T-helper 2 cell treated with Interferon-gamma antibody and Interleukin-4, amounts not matched to agents 100 ng/mL and 5 ng/mL, for 36 hours (primary cell): ENCODE data around the gene TFR2. TPM values are rescaled to one million over a fixed set of nuclear protein-coding genes. Genes with fewer than 3 reads are reported as not detected.

Experiments used
- intact Hi-C: fragments of 100-400 bp; cut with micrococcal nuclease; formaldehyde crosslinking; loops from one replicate; pipeline ENCODE4 v1.15.1; 2023
- total RNA-seq: library from RNA; stranded (reverse); gene quantifications from 2 replicates; pipeline ENCODE4 v1.2.3, GENCODE V29; 2022

TFR2 gene
- total RNA-seq, 1 donor from 2014 or later: 13.5 TPM

DNA sequence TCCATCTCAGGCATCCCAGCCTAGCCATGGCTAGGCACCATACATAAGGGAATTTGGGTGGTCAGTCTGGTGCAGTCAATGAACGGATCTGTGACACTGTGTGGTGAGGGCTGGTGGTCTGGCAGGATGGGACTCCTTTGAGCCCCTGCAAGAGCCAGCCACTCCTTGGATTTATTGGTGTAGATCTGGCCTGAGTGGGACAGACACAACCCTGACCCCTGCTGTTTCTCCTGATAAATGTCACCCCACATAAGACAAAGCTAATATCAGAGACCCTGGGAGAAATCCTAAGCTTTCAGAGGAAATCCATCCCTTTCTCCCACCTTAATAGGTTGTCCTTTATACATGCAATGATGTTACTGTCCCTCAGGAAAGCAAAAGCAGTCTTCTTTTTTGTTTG lies 52.9 kb downstream of the TFR2 start:
- intact Hi-C loops: loop anchor here (5.0 kb wide), 1 partner anchor 104 kb away; the partner anchor contains the start of gene GIGYF1

DNA sequence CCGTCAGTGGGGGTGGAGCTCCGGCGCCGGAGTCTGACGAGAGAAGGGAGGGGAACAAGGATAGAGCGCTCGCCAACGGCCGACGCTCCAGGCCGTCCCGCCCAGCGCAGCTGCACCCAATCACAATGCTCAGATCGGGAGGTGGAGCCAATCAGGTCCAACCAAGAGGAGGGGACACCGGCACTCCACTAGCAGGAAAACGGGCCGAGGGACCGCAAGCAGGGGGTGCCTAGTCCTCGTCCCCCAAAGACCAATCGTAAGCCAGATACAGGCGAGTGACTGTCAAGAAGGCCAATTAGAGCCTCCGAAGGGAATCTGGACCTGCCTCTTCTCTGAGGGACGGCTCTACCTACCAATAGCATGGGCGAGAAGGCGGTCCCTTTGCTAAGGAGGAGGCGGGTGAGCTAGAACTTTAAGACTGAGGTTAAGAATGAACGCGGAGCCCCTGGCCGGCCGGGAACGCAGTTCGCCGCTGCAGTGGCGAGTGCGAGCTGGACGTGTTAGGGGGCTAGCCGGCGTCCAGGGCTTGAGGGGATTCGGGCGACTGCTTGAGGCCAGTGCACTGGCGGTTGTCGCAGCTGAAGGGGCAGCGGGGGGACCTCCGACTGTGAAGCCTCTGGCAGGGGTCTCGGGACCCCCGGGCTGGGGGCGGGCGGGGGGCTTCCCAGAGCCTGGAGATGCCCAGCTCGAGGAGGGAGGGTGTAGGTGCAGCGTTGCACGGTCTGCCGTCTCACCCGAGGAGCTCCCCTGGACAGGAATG lies 54.9 kb downstream of the TFR2 start, which contains the start of gene FBXO24:
FBXO24 (plus strand) TSS at position 63 of the 760 bp plus-strand sequence; CDS start at position 361, 298 bp downstream.
- intact Hi-C loops: loop anchor here (1.0 to 5.0 kb wide), 7 partner anchors 18 to 157 kb away; partner anchors contain the start of genes AGFG2, GIGYF1, GNB2 and MEPCE

DNA sequence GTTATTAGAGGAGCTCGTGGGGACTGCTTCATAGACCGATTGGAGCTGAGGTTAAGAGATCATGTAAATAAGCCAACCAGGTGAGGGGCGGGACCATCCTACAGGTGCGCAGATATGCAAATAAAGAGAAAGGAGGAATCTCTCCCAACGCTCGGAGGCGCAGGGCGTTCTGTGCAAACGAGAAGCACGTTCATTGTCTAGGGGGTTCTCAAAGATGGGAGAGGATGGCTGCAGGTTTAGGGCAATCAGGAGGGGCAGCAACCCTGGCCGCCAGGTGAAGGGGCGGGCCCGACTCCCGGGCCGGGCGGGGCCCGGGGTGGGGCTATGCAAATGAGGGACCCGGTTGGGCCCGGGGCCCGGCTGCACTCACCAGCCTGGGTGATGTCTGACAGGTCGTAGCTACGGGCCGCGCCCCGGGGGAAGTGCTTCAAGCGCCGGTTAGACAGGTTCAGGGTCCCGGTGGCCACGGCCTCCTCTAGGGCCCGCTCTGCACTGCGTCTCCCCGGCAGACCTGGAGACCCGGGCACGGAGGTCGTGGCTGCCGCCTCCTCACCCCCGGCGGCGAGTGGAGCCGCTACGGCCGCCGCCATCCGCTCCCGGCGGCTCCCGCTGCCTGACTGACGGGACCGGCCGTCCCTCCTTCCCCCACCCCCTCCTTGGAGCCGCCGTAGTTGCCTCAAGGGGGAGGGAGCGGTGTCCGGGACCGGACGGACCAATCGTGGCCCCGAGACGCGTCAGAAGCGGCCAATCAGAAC lies 55.7 kb downstream of the TFR2 start, which contains the start of gene LRCH4:
LRCH4 (minus strand) TSS at position 619 of the 755 bp plus-strand sequence; CDS start at position 590, 29 bp downstream.
- intact Hi-C loops: loop anchor here (1.0 to 5.0 kb wide), 7 partner anchors 19 to 156 kb away; partner anchors contain the start of genes AGFG2, GIGYF1, GNB2 and MEPCE

- intact Hi-C loops: loop anchor here (5.0 kb wide), 1 partner anchor 107 kb away; the partner anchor contains the start of gene GIGYF1
Observed at GRCh38 chr7:100584683-100585510, 56.5 kb downstream of the TFR2 start.

- intact Hi-C loops: no loop called here
Observed at GRCh38 chr7:100584054-100584682, 57.2 kb downstream of the TFR2 start.

DNA sequence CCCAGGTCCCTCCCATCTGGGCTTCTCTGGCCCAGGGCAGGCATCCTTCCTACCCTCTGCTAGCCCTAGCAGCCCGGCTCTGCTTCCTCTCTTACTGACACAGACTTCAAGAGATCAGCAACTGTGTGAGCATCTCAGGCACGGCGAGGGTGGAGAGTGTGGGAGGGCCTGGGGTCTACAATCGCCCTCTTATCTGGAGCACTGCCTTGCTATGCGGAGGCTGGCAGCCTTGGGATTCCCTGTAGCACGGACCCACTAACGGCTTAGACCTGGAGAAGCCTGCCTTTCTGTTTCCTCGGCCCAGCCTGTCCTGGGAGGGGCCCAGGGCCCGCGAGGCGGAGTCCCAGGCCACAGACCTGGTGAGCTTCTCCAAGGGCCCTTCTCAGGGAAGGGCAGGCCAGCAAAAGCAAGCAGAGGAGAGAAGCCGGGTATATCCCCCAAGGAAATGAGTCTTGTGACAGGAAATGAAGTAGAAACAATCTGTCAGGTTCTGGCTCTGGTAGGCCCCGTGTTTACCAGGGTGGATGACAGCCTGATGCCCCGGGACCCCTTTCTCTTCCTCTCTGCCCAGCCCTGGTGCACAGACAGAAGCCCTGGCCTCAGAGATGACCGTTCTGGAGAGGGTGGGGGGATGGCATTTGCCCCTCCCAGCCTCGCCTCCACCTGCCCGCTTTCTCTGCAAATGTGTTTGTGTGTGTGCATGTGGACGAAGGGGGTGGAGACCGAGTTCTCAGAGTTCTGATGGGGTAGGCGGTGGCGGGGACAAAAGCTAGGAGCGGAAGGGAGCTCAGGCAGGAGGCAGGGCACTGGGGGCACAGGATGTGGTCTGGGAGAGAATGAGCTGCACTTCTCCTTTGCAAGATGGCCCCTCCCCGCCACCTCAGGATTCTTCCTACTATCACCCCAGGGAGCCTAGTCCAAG lies 58.0 kb downstream of the TFR2 start:
- intact Hi-C loops: loop anchor here (1.0 kb wide), 1 partner anchor 13 kb away; no protein-coding TSS in a partner anchor

DNA sequence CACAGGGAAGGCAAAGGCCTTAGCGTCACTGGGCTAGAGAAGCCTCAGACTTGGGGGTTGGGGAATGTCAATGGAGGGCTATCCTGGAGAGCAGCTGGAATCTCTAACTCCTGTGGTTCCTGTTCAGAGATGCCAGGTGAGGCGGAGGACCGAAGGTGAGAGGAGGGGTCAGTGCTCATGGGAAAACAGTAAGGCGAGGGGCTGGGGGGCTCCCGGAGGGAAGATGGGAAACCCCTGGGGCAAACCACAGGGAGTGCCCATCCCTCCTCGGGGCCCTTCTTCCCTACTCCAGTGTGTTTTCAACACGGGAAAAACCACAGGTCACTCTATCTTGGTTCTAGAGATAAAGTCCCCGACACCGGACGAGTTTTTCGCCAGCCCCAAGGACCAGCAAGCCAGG lies 58.7 kb downstream of the TFR2 start:
- intact Hi-C loops: loop anchor here (1.0 kb wide), 1 partner anchor 12 kb away; no protein-coding TSS in a partner anchor

DNA sequence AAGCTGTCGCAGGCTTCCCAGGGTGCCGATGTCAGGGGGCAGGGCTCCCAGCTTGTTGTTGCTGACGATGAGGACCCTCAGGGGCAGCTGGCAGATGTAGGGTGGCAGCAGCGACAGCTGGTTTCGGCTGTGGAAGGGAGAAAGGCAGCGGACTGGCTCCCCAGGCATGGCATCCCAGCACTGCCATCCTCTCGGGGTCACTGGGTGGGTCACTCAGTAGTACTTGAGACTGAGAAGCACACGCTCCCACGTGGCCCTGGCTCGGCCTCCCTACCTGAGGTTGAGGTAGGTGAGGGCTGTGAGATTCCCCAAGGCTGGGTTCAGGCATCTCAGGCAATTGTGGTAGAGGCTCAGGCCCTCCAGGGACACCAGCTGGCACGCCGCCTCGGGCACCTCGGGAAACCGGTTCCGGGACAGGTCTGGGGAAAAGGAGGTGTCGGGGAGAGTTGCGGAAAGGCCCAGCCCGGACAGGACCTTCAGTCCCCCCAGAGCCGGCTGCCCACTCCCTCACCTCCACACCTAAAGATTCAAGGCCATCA lies 59.2 kb downstream of the TFR2 start:
- intact Hi-C loops: no loop called here

DNA sequence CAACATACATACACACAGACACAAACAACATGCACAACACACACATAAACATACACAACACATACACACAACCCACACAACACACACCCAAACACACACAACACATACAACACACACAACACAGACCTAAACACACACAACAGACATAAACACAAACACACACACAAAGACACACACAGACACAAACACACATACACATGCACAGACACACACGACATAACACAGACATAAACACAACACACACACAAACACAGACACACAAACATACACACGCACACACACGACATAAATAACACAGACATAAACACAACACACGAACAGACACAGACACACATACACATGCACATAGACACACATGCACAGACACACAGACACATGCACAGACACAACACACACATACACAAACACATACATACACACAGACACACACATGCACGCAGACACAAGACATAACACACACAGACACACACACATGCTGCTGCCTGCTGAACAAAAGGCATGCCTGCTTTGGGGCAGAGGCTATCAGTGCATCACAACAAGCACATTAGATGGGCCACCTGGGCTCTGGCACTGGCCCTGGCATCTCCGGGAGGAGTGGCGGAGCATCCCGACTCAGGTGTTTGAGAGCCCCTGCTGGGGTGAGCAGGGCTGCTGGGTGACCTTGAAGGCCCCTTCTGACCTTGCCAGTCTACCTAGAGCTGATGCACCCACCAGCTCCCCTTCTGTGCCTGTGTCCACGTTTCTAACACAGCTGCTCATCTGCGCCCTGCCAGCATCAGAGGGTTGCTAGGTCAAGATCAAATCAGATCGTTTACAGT lies 60.7 kb downstream of the TFR2 start:
- intact Hi-C loops: no loop called here

GRCh38 chr7:100578246-100579183 lies 62.8 kb downstream of the TFR2 start:
- intact Hi-C loops: no loop called here

DNA sequence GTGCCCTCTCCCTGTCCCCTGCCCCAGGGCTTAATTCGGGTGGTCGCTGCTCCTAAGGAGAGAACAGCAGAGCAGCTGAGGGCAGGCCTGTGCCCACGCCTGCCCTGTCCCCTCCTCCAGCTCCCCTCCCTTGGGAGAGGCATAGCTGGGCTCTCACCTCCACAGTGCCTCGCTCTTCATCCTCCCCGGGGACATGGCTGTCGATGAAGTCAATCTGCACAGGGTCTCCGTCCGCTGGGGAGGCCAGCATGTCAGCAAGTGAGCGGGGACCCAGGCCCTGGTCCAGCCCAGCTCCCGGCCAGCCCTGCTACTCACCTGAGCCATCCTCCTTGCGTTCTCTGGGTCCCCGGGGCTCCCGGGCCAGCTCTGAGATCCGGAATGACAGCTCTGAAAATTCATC lies 63.8 kb downstream of the TFR2 start:
- intact Hi-C loops: no loop called here

DNA sequence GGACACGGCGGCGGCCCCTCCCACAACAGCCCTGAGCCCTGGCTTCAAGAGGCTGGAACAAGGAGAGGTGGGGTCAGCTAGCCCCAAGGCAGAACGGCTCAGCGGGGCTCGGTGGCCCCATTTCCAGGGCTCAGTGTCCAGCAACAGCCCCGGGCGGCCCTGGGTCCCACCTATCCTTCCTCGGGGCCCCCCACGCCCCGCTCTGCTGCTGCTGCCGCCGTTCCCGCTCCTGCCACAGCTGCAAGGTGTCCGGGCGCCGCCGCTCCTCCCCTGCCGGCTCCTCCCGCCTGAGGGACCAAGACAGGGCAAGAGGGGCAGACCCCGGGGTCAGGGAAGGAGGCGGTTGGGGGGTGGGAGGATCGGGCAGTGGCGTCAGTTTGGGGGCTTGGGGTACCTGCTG lies 64.2 kb downstream of the TFR2 start:
- intact Hi-C loops: no loop called here

DNA sequence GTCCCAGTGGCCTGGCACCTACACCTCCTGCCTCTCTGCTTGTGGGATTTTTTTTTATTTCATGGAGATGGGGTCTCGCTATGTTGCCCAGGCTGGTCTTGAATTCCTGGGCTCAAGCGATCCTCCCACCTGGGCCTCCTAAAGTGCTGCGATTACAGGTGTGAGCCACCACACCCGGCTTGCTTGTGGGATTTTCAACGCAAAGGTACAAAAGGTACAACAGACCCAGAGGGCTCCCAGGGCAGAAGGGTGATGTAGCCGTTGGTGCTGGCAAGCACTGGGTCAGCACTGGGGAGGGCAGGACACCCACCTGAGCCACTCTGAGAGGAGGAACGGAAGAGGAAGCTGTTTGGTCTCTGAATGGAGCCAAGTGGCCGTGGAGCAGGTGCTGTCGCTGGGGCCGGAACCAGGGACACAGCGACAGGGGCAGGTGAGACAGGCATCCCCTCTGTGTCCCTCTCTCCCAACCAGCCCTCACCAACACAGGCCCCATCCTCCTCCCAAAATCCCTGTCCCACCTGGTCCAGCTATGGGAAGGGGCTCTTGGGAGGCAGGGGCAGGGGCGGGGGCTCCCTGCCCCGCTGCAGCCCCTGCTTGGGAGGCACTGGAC lies 64.9 kb downstream of the TFR2 start:
- intact Hi-C loops: no loop called here

GRCh38 chr7:100575746-100576383 lies 65.5 kb downstream of the TFR2 start:
- intact Hi-C loops: no loop called here

GRCh38 chr7:100575206-100575631 lies 66.1 kb downstream of the TFR2 start:
- intact Hi-C loops: no loop called here
